Tibial nerve (tissue), 4 donors: ENCODE data around the gene CCP110. TPM values are rescaled to one million over a fixed set of nuclear protein-coding genes. Genes with fewer than 3 reads are reported as not detected.

Experiments
- DNase-seq, 2 donors: peaks; one replicate each; pipeline ENCODE4 v3.0.0-alpha.2; 2019; ENCODE audit warnings: low spot score in 2 of 2
- H3K27ac ChIP-seq, 4 donors: fragments of 200-600 bp; sonication (generic) in 3 of 4; one replicate each; pipeline ENCODE4 v1.5.1; 2017 to 2019; ENCODE audit warnings: mild to moderate bottlenecking in 1 of 4
- H3K27me3 ChIP-seq, 2 donors: fragments of 200-600 bp; sonication (generic) in 1 of 2; one replicate each; pipeline versions ENCODE4 v1.5.1 to v1.6.0; 2017 to 2019
- H3K36me3 ChIP-seq, 3 donors: fragments of 200-600 bp; sonication (generic); one replicate each; pipeline ENCODE4 v1.5.1; 2018 to 2019
- H3K4me1 ChIP-seq, 4 donors: fragments of 200-600 bp; sonication (generic) in 3 of 4; one replicate each; pipeline ENCODE4 v1.5.1; 2017 to 2019
- H3K4me3 ChIP-seq, 4 donors: fragments of 200-600 bp; sonication (generic) in 3 of 4; one replicate each; pipeline ENCODE4 v1.5.1; 2017 to 2019; ENCODE audit warnings: mild to moderate bottlenecking in 1 of 4, moderate library complexity in 1 of 4
- H3K9me3 ChIP-seq, 4 donors: fragments of 200-600 bp; sonication (generic) in 3 of 4; one replicate each; pipeline ENCODE4 v1.5.1; 2017 to 2019
- CTCF ChIP-seq, 5 experiments: fragments of 200-600 bp in 3 of 5; fragments of 450-650 bp in 2 of 5; sonication (generic) in 3 of 5; IDR thresholded peaks; one replicate each; pipeline ENCODE4 v1.5.1; 2016 to 2019; ENCODE audit warnings: antibody characterized with exemption in 5 of 5, mild to moderate bottlenecking in 3 of 5, moderate library complexity in 2 of 5
- EP300 ChIP-seq, 2 donors: sonication (generic); formaldehyde crosslinking; IDR thresholded peaks; one replicate each; pipeline ENCODE4 v1.6.1; 2017; ENCODE audit warnings: antibody characterized with exemption in 2 of 2, mild to moderate bottlenecking in 1 of 2
- POLR2A ChIP-seq, 2 donors: fragments of 450-650 bp; IDR thresholded peaks; one replicate each; pipeline ENCODE4 v1.6.1; 2017; ENCODE audit warnings: antibody characterized with exemption in 2 of 2, mild to moderate bottlenecking in 2 of 2, moderate library complexity in 2 of 2
- WGBS, 2 donors: methylation state at CpG; one replicate each; pipeline ENCODE4 v1.1.5; 2018; 5-methylcytosine and 5-hydroxymethylcytosine counted together
- total RNA-seq, 4 donors: library from RNA; depleted of rRNA; stranded (reverse); fragments of >200 nt; gene quantifications; one replicate each; pipeline ENCODE4 v1.1.0, GENCODE V29; 2016

CCP110 gene
- total RNA-seq, 4 donors from 2014 or later: 24.9 to 33.9 (median 27.2) TPM

DNA sequence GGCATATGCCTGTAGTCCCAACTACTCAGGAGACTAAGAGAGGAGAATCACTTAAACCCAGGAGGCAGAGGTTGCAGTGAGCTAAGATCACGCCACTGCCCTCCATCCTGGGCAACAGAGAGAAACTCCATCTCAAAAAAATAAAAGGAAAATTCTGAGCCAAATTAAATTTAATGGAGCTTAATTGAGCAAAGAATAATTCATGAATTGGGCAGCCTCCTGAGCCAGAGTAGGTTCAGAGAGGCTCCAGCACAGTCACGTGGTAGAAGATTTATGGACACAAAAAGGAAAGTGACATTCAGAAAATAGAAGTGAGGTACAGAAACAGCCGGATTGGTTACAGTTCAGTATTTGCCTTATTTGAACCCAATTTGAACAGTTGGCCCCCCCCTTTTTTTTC is 42.6 kb downstream of the CCP110 start:
- H3K36me3 ChIP-seq: peaks cover 0 to 86% (median 6%) of the 10 kb centered on the region in 3 donors
- H3K27ac ChIP-seq: no peak overlapping the region
- H3K4me3 ChIP-seq: no peak overlapping the region
- 95 to 97% methylated on average over 3 of the region's 3 CpGs for WGBS, 2 donors
- TF ChIP-seq CTCF (IDR thresholded peaks at IDR 0.05) (no peak), EP300 (IDR thresholded peaks at IDR 0.05) (no peak), POLR2A (IDR thresholded peaks at IDR 0.05) (no peak)
- no peaks in the 10 kb centered on the region for H3K4me1 ChIP-seq
- no peaks in the 10 kb centered on the region for H3K27me3 ChIP-seq
- peaks cover 0 to 13% (median 0%) of the 10 kb centered on the region in 4 donors for H3K9me3 ChIP-seq
- no peak for DNase-seq

DNA sequence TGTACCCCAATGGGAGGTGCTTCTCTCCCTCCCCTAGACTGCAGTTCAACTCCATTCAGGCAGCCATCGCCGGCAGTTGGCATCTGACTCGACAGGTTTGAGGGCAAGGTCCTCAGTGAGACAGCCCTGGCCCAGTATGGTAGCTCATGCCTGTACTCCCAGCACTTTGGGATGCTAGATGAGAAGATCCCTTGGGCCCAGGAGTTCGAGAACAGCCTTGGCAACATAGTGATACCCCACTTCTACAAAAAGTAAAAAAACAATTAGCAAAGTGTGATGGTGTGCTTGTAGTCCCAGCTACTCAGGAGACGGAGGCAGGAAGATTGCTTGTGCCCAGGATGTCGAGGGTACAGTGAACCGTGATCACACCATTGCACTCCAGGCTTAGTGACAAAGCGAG is 43.8 kb downstream of the CCP110 start:
- peaks cover 0 to 98% (median 8%) of the 10 kb centered on the region in 3 donors for H3K36me3 ChIP-seq
- no peaks in the 10 kb centered on the region for H3K27me3 ChIP-seq
- no peak overlapping the region for H3K27ac ChIP-seq
- H3K4me1 ChIP-seq: no peaks in the 10 kb centered on the region
- peaks cover 0 to 13% (median 0%) of the 10 kb centered on the region in 4 donors for H3K9me3 ChIP-seq
- 92 to 94% methylated on average over 8 of the region's 8 CpGs for WGBS, 2 donors
- TF ChIP-seq POLR2A (IDR thresholded peaks at IDR 0.05) (no peak), EP300 (IDR thresholded peaks at IDR 0.05) (no peak), CTCF (IDR thresholded peaks at IDR 0.05) (no peak)
- no peak overlapping the region for H3K4me3 ChIP-seq
- DNase-seq: no peak

- Histone ChIP-seq H3K4me3 (no peak overlapping the region), H3K4me1 (peaks cover 0 to 9% (median 0%) of the 10 kb centered on the region in 4 donors), H3K27me3 (no peaks in the 10 kb centered on the region), H3K27ac (no peak overlapping the region), H3K9me3 (no peaks in the 10 kb centered on the region), H3K36me3 (peaks cover 0 to 99% (median 14%) of the 10 kb centered on the region in 3 donors)
- no peak for DNase-seq
- TF ChIP-seq CTCF (IDR thresholded peaks at IDR 0.05): no peak
- no peak for TF ChIP-seq POLR2A (IDR thresholded peaks at IDR 0.05)
- no peak for TF ChIP-seq EP300 (IDR thresholded peaks at IDR 0.05)
- WGBS, 2 donors: 95 to 96% methylated on average over 9 of the region's 9 CpGs
Measured at GRCh38 chr16:19573997-19574396, 50.3 kb downstream of the CCP110 start.

DNA sequence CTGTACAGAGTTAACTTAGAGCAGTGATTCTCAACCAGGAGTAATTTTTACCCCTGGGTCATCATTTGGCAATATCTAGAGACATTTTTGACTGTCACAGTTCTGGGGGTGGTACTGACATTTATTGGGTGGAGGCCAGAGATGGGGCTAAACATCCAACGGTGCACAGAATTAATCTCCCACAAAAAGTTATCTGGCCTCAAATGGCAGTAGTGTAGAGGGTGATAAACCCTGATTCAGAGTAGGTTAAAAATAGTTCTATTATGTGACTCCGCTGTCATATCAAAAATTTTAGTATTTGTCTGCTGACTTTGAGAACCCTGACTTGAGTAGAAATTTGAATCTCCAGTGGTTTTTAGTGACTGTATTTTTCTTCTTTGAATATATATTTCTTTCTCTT is 50.9 kb downstream of the CCP110 start:
- peaks cover 0 to 99% (median 14%) of the 10 kb centered on the region in 3 donors for H3K36me3 ChIP-seq

More for the DNA sequence above, 50.9 kb downstream of the CCP110 start:
- no peak overlapping the region for H3K27ac ChIP-seq
- peaks cover 0 to 12% (median 2%) of the 10 kb centered on the region in 4 donors for H3K4me1 ChIP-seq
- H3K9me3 ChIP-seq: no peaks in the 10 kb centered on the region
- WGBS, 2 donors: 76 to 89% methylated on average over 2 of the region's 2 CpGs
- H3K4me3 ChIP-seq: no peak overlapping the region
- H3K27me3 ChIP-seq: no peaks in the 10 kb centered on the region
- no peak for TF ChIP-seq POLR2A (IDR thresholded peaks at IDR 0.05)
- TF ChIP-seq EP300 (IDR thresholded peaks at IDR 0.05): no peak
- no peak for TF ChIP-seq CTCF (IDR thresholded peaks at IDR 0.05)
- DNase-seq: no peak
